Measurements from ENCODE around the gene USP24.

DNA sequence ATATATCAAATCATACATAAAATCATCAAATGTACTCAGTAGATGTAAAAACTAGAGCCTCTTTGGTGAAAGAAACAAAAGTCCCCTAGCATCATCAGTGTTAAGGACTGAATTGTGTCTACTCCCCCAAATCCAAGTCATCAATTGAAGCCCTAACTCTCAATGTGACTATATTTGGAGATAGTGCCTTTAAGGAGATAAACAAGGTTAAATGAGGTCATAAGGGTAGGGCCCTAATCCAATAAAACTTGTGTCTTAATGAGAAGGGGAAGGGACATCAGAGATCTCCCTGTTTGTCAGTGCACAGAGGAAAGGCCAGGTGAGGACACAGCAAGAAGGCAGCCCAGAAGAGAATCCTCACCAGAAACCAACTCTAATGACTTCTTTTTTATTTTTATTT is 33.5 kb downstream of the USP24 start:
- TF ChIP-seq POLR2A (IDR thresholded peaks at IDR 0.05): no peak
- TF ChIP-seq, protein P1, sequence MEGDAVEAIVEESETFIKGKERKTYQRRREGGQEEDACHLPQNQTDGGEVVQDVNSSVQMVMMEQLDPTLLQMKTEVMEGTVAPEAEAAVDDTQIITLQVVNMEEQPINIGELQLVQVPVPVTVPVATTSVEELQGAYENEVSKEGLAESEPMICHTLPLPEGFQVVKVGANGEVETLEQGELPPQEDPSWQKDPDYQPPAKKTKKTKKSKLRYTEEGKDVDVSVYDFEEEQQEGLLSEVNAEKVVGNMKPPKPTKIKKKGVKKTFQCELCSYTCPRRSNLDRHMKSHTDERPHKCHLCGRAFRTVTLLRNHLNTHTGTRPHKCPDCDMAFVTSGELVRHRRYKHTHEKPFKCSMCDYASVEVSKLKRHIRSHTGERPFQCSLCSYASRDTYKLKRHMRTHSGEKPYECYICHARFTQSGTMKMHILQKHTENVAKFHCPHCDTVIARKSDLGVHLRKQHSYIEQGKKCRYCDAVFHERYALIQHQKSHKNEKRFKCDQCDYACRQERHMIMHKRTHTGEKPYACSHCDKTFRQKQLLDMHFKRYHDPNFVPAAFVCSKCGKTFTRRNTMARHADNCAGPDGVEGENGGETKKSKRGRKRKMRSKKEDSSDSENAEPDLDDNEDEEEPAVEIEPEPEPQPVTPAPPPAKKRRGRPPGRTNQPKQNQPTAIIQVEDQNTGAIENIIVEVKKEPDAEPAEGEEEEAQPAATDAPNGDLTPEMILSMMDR (IDR thresholded peaks at IDR 0.05): no peak

Measured in uterus (tissue), 2 donors.